Measurements from ENCODE around the gene ZBTB49. TPM values are rescaled to one million over a fixed set of nuclear protein-coding genes. Genes with fewer than 3 reads are reported as not detected.

Gene ZBTB49
- total and polyA plus RNA-seq, 2 donors (not counting 1 experiment from before 2014, with no cell fraction given), result 7.0 to 16.9 TPM

DNA sequence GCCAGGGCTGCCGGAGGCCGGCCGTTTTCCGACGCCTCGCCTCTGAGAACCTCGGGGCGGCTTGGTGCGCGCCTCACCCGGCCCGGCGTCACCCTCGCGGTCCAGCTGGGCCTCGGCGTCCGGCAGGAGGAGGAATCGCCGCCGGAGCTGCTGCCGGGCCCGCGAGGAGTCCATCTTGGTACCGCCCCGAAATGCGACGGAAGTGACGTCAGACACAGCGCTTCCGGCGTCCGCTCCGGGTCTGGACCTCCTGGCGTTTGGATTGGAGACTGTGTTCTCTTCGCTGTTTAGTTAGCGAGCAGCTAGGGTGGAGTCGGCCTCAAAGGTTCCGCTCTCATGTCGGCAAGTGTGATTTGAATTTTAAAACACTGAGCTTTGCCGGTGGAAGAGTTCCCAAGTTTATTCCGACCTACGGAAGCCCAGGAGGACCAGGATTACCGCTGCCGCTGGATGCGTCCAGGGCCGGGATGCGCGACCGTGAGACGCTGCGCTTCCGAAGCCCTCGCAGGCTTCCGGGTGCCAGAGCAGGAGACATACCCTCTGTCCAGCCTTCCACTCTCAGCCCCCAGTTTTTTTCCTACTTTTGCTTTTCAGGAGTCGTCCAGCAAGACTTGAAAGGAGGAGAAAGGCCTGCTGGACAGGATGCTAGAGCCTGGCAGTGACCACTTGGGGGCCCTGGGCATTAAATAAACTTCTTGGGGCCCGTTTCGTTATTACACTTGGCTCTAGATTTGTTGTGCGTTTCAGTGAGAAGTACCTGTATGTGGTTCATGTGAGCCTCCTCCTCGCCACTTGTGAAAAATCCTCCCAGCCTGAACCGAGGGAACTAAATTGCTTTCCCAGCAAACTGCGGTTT lies 41.8 kb upstream of the ZBTB49 start, which contains the start of gene TMEM128:
TMEM128 (minus strand) TSS at position 195 of the 856 bp plus-strand sequence; CDS start at position 174, 21 bp downstream.
- Mint-ChIP-seq H3K4me1 (peaks cover 21% of the 10 kb centered on the region), H3K4me3 (peak within 1 kb of the TSS; percentile 88), H3K27me3 (peaks cover under 1% of the 10 kb centered on the region), H3K27ac (peak within 1 kb of the TSS; percentile 97), H3K9me3 (ENCODE audit: insufficient read depth) (no peaks in the 10 kb centered on the region)
- Histone ChIP-seq H4K20me1 (ENCODE audit: control insufficient read depth, insufficient read depth, low read length, poor library complexity, severe bottlenecking) (no peaks in the 10 kb centered on the region), H3K4me3 (ENCODE audit: control extremely low read depth in 1 of 5, extremely low read depth in 1 of 5, insufficient read depth in 1 of 5, low read depth in 2 of 5, low read length in 4 of 5) (peak within 1 kb of the TSS; percentile 67 to 98 (median 84)), H3K27ac (ENCODE audit: low read length in 2 of 2) (peak within 1 kb of the TSS; percentile 88), H2AFZ (ENCODE audit: insufficient read depth, low read depth, low read length, poor library complexity, severe bottlenecking) (peak within 1 kb of the TSS; percentile 91), H3K36me3 (replicated peaks in 1 of 2; ENCODE audit: control extremely low read depth in 1 of 2, control insufficient read depth in 1 of 2, extremely low read depth in 1 of 2, insufficient read depth in 2 of 2, low read length in 1 of 2) (peaks cover 5 to 28% of the 10 kb centered on the region in 2 experiments), H3K9me3 (ENCODE audit: control extremely low read depth in 1 of 3, control insufficient read depth in 2 of 3, insufficient read depth in 1 of 3, low read length in 2 of 3) (no peaks in the 10 kb centered on the region), H3K79me2 (ENCODE audit: control insufficient read depth, insufficient read depth, low read length) (peaks cover 24% of the 10 kb centered on the region), H3K27me3 (replicated peaks in 1 of 4; ENCODE audit: control extremely low read depth in 1 of 4, control insufficient read depth in 3 of 4, insufficient read depth in 4 of 4, low read length in 3 of 4) (peaks cover 0 to 4% (median 1%) of the 10 kb centered on the region in 4 experiments), H3K4me1 (ENCODE audit: control insufficient read depth in 2 of 2, insufficient read depth in 2 of 2, low read length in 2 of 2) (peaks cover 14 to 17% of the 10 kb centered on the region in 2 donors), H3K4me2 (replicated peaks; ENCODE audit: low read depth, low read length, poor library complexity, severe bottlenecking) (peak within 1 kb of the TSS; percentile 79), H3K9ac (ENCODE audit: low read length) (peak within 1 kb of the TSS; percentile 93)
- ChIA-PET POLR2A (interaction anchor here (0.6 to 1.6 kb wide), 3 partner anchors 42 to 1951 kb away, joined by 4 to 7 read pairs (median 4); partner anchors contain the start of genes LYAR, STX18 and ZBTB49), CTCF (interaction anchor here (1.0 to 2.5 kb wide), 4 partner anchors 12 to 90 kb away, joined by 3 to 16 read pairs (median 7); no protein-coding TSS in a partner anchor)
- 1% methylated on average over 58 of the region's 62 CpGs for WGBS (ENCODE audit: insufficient coverage)
- TF ChIP-seq EZH2 (IDR thresholded peaks at IDR 0.05; ENCODE audit: borderline replicate concordance, insufficient read depth, low read depth, low read length, poor library complexity, severe bottlenecking), result no peak
- TF ChIP-seq, protein P1, sequence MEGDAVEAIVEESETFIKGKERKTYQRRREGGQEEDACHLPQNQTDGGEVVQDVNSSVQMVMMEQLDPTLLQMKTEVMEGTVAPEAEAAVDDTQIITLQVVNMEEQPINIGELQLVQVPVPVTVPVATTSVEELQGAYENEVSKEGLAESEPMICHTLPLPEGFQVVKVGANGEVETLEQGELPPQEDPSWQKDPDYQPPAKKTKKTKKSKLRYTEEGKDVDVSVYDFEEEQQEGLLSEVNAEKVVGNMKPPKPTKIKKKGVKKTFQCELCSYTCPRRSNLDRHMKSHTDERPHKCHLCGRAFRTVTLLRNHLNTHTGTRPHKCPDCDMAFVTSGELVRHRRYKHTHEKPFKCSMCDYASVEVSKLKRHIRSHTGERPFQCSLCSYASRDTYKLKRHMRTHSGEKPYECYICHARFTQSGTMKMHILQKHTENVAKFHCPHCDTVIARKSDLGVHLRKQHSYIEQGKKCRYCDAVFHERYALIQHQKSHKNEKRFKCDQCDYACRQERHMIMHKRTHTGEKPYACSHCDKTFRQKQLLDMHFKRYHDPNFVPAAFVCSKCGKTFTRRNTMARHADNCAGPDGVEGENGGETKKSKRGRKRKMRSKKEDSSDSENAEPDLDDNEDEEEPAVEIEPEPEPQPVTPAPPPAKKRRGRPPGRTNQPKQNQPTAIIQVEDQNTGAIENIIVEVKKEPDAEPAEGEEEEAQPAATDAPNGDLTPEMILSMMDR (IDR thresholded peaks at IDR 0.05), result no peak
- ATAC-seq (ENCODE audit: low read depth) (peak; percentile 96), DNase-seq (peak; percentile 96)
- intact Hi-C loops (cut with micrococcal nuclease), result loop anchor here (1.0 to 2.0 kb wide), 2 partner anchors 42 to 295 kb away; partner anchors contain the start of genes LYAR, STX18 and ZBTB49
